Cardiac fibroblast (primary cell): ENCODE results near the gene DPP9.

Source experiments
- DNase-seq, 2 donors: peaks; one replicate each; pipeline versions ENCODE4 v3.0.0 to v3.0.0-alpha.2; 2010; ENCODE audit warnings: low read depth in 2 of 2
- H3K4me3 ChIP-seq, 2 donors: replicated peaks in 1 of 2; 1 replicate in 1 of 2; 2 replicates in 1 of 2; pipeline ENCODE4 v1.5.1; 2011; ENCODE audit warnings: low read depth in 2 of 2, low read length in 2 of 2, mild to moderate bottlenecking in 2 of 2, moderate library complexity in 1 of 2
- CTCF ChIP-seq: IDR thresholded peaks from one replicate; pipeline ENCODE4 v1.5.1; 2011; ENCODE audit warnings: low read depth, mild to moderate bottlenecking, low read length, inconsistent platforms

Gene DPP9

GRCh38 chr19:4690361-4690760 is 33.3 kb downstream of the DPP9 start:
- DNase-seq: no peak
- TF ChIP-seq CTCF: no peak
- no peak overlapping the region for H3K4me3 ChIP-seq

GRCh38 chr19:4689403-4689802 is 34.2 kb downstream of the DPP9 start:
- DNase-seq: no peak
- no peak for TF ChIP-seq CTCF
- H3K4me3 ChIP-seq: no peak overlapping the region

GRCh38 chr19:4688587-4688986 is 35.1 kb downstream of the DPP9 start:
- DNase-seq: no peak
- no peak for TF ChIP-seq CTCF
- no peak overlapping the region for H3K4me3 ChIP-seq

GRCh38 chr19:4687396-4687795 is 36.2 kb downstream of the DPP9 start:
- no peak for DNase-seq
- TF ChIP-seq CTCF: no peak
- no peak overlapping the region for H3K4me3 ChIP-seq

GRCh38 chr19:4686700-4687099 is 36.9 kb downstream of the DPP9 start:
- no peak for DNase-seq
- H3K4me3 ChIP-seq: no peak overlapping the region
- TF ChIP-seq CTCF: no peak

GRCh38 chr19:4684312-4685095 is 39.1 kb downstream of the DPP9 start:
- no peak overlapping the region for H3K4me3 ChIP-seq
- DNase-seq: no peak
- TF ChIP-seq CTCF: no peak
